Osteoblast (primary cell): ENCODE data around the gene CD163L1. TPM values are rescaled to one million over a fixed set of nuclear protein-coding genes. Genes with fewer than 3 reads are reported as not detected.
"Not testable (repeated sequence)": the region's sequence is repeated elsewhere in the genome, so short reads cannot be mapped to it uniquely, and the experiment has no call there.

Source experiments
- DNase-seq: peaks from one replicate; pipeline ENCODE4 v3.0.0; 2011; ENCODE audit warnings: low spot score, mixed read lengths; ENCODE audit not compliant: insufficient read length; ENCODE audit errors: missing footprints
- H2AFZ ChIP-seq: 2 replicates; pipeline ENCODE4 v1.6.0; 2011; ENCODE audit warnings: mild to moderate bottlenecking, low read length
- H3K27ac ChIP-seq: 2 replicates; pipeline ENCODE4 v1.5.1; 2011; ENCODE audit warnings: mild to moderate bottlenecking, low read depth, low read length, moderate library complexity
- H3K27me3 ChIP-seq: 2 replicates; pipeline ENCODE4 v1.6.0; 2012; ENCODE audit warnings: mild to moderate bottlenecking, control low read depth, inconsistent platforms, low read length, moderate library complexity; ENCODE audit not compliant: insufficient read depth
- H3K36me3 ChIP-seq: 2 replicates; pipeline ENCODE4 v1.5.1; 2011; ENCODE audit warnings: mild to moderate bottlenecking, low read length, control low read depth, moderate library complexity; ENCODE audit not compliant: insufficient read depth
- H3K4me1 ChIP-seq: 2 replicates; pipeline ENCODE4 v1.5.1; 2011; ENCODE audit warnings: mild to moderate bottlenecking, low read length, control low read depth, moderate library complexity; ENCODE audit not compliant: insufficient read depth
- H3K4me2 ChIP-seq: 2 replicates; pipeline ENCODE4 v1.6.0; 2011; ENCODE audit warnings: mild to moderate bottlenecking, low read length; ENCODE audit not compliant: insufficient read depth
- H3K4me3 ChIP-seq: fragments of 200-600 bp; sonication (generic); 3 replicates; pipeline ENCODE4 v1.5.1; 2012; ENCODE audit warnings: mild to moderate bottlenecking, low read length, inconsistent platforms; ENCODE audit not compliant: insufficient read depth
- H3K79me2 ChIP-seq: 2 replicates; pipeline ENCODE4 v1.6.0; 2012; ENCODE audit warnings: mild to moderate bottlenecking, low read length, control low read depth, inconsistent platforms; ENCODE audit not compliant: insufficient read depth
- H3K9me3 ChIP-seq: 2 replicates; pipeline ENCODE4 v1.5.1; 2011; ENCODE audit warnings: low read depth, low read length, control low read depth
- H4K20me1 ChIP-seq: 2 replicates; pipeline ENCODE4 v1.6.0; 2012; ENCODE audit warnings: mild to moderate bottlenecking, low read length, control low read depth; ENCODE audit not compliant: insufficient read depth
- CTCF ChIP-seq: IDR thresholded peaks from 2 replicates; pipeline ENCODE4 v1.5.1; 2011; ENCODE audit warnings: mild to moderate bottlenecking, low read depth, low read length, moderate library complexity; ENCODE audit errors: extremely low read depth
- total RNA-seq: library from RNA; depleted of rRNA; stranded (reverse); fragments of >200 nt; gene quantifications from 2 replicates; pipeline ENCODE4 v1.2.3, GENCODE V29; 2012

Gene CD163L1
- total RNA-seq, 1 donor: under 0.01 TPM

GRCh38 chr12:7444537-7444936 is 584 bp upstream of the CD163L1 start:
- H3K9me3 ChIP-seq: no peaks in the 10 kb centered on the region
- H4K20me1 ChIP-seq: no peaks in the 10 kb centered on the region
- DNase-seq: no peak
- H3K4me2 ChIP-seq: no peak overlapping the region
- no peaks in the 10 kb centered on the region for H3K79me2 ChIP-seq
- no peaks in the 10 kb centered on the region for H3K27me3 ChIP-seq
- H3K36me3 ChIP-seq: no peaks in the 10 kb centered on the region
- no peak overlapping the region for H2AFZ ChIP-seq
- no peak overlapping the region for H3K4me3 ChIP-seq
- no peak for TF ChIP-seq CTCF
- no peak overlapping the region for H3K27ac ChIP-seq
- H3K4me1 ChIP-seq: no peaks in the 10 kb centered on the region

GRCh38 chr12:7441216-7441615 is 2.7 kb downstream of the CD163L1 start:
- H2AFZ ChIP-seq: no peak overlapping the region
- H3K4me1 ChIP-seq: no peaks in the 10 kb centered on the region
- DNase-seq: peak; percentile 53
- no peaks in the 10 kb centered on the region for H3K27me3 ChIP-seq
- no peak overlapping the region for H3K27ac ChIP-seq
- no peak overlapping the region for H3K4me3 ChIP-seq
- no peaks in the 10 kb centered on the region for H3K79me2 ChIP-seq
- H3K36me3 ChIP-seq: no peaks in the 10 kb centered on the region
- H3K9me3 ChIP-seq: no peaks in the 10 kb centered on the region
- no peak overlapping the region for H3K4me2 ChIP-seq
- TF ChIP-seq CTCF: no peak
- H4K20me1 ChIP-seq: no peaks in the 10 kb centered on the region

- Histone ChIP-seq H3K4me1 (no peaks in the 10 kb centered on the region), H3K36me3 (no peaks in the 10 kb centered on the region), H3K4me3 (peak overlapping the region; percentile 68), H3K4me2 (peak overlapping the region; percentile 71), H2AFZ (peak overlapping the region; percentile 87), H3K27me3 (no peaks in the 10 kb centered on the region), H3K9me3 (no peaks in the 10 kb centered on the region), H3K79me2 (no peaks in the 10 kb centered on the region), H4K20me1 (no peaks in the 10 kb centered on the region), H3K27ac (no peak overlapping the region)
- peak; percentile 83 for DNase-seq
- TF ChIP-seq CTCF: no peak
Measured at GRCh38 chr12:7439579-7440505, 4.1 kb downstream of the CD163L1 start.

- not testable (repeated sequence) for H3K4me1 ChIP-seq, H4K20me1 ChIP-seq, H2AFZ ChIP-seq, H3K27ac ChIP-seq, H3K27me3 ChIP-seq, H3K36me3 ChIP-seq, H3K9me3 ChIP-seq, H3K4me2 ChIP-seq, DNase-seq, H3K4me3 ChIP-seq, H3K79me2 ChIP-seq
Measured at GRCh38 chr12:7438291-7438995, 5.5 kb downstream of the CD163L1 start.

- H3K27me3 ChIP-seq, H2AFZ ChIP-seq, H3K4me2 ChIP-seq, H3K9me3 ChIP-seq, H3K4me1 ChIP-seq, H4K20me1 ChIP-seq, H3K27ac ChIP-seq, DNase-seq, H3K36me3 ChIP-seq, H3K79me2 ChIP-seq, H3K4me3 ChIP-seq: not testable (repeated sequence)
Measured at GRCh38 chr12:7437494-7437893, 6.5 kb downstream of the CD163L1 start.
